Coronary artery (tissue), 2 donors: ENCODE results near the gene STXBP2.

Experiments used
- DNase-seq: peaks from one replicate; pipeline ENCODE4 v3.0.0-alpha.2; 2017; ENCODE audit warnings: low spot score
- H3K27ac ChIP-seq, 2 donors: fragments of 200-600 bp; sonication (generic); one replicate each; pipeline ENCODE4 v1.5.1; 2016 to 2019
- H3K4me3 ChIP-seq: fragments of 200-600 bp; sonication (generic); 2 replicates; pipeline ENCODE4 v1.5.1; 2016; ENCODE audit warnings: mild to moderate bottlenecking, moderate library complexity
- CTCF ChIP-seq: fragments of 200-600 bp; sonication (generic); IDR thresholded peaks from one replicate; pipeline ENCODE4 v1.5.1; 2019; ENCODE audit warnings: antibody characterized with exemption

Gene STXBP2

GRCh38 chr19:7677669-7678311 is 40.9 kb downstream of the STXBP2 start:
- H3K4me3 ChIP-seq = no peak overlapping the region
- no peak overlapping the region for H3K27ac ChIP-seq
- no peak for DNase-seq
- TF ChIP-seq CTCF = no peak

- no peak overlapping the region for H3K4me3 ChIP-seq
- DNase-seq = no peak
- H3K27ac ChIP-seq = no peak overlapping the region
- TF ChIP-seq CTCF = no peak
Observed at GRCh38 chr19:7678971-7679751, 42.3 kb downstream of the STXBP2 start.

GRCh38 chr19:7679771-7680605 is 43.1 kb downstream of the STXBP2 start:
- no peak for DNase-seq
- H3K27ac ChIP-seq = no peak overlapping the region
- H3K4me3 ChIP-seq = peak overlapping the region; percentile 87
- TF ChIP-seq CTCF = no peak

- Histone ChIP-seq H3K4me3 (peak within 1 kb of the TSS; percentile 87), H3K27ac (peak within 1 kb of the TSS; percentile 72 to 82)
- peak; percentile 82 for DNase-seq
- peak; percentile 97 for TF ChIP-seq CTCF
Observed at GRCh38 chr19:7680606-7681339, 43.9 kb downstream of the STXBP2 start, which contains the start of gene TRAPPC5. Gene TRAPPC5 (plus strand): TSS chr19:7680833. CDS start chr19:7682254, 1,421 bp downstream.

- Histone ChIP-seq H3K27ac (peak overlapping the region; percentile 72 to 82), H3K4me3 (peak overlapping the region; percentile 87)
- peak; percentile 23 for TF ChIP-seq CTCF
- DNase-seq = peak; percentile 81
Observed at GRCh38 chr19:7681340-7682174, 44.6 kb downstream of the STXBP2 start.
